CD4-positive, alpha-beta T cell treated with Interleukin-2 at 100 ng/mL for 4 hours (primary cell): ENCODE results near the gene MS4A18.

Experiments
- DNase-seq: peaks from one replicate; pipeline ENCODE4 v3.0.0-alpha.2; 2020; ENCODE audit warnings: low spot score

The MS4A18 gene

GRCh38 chr11:60766547-60766946 lies 42.0 kb downstream of the MS4A18 start:
- no peak for DNase-seq

GRCh38 chr11:60767388-60767811 lies 42.9 kb downstream of the MS4A18 start:
- DNase-seq = no peak

- no peak for DNase-seq
Measured at GRCh38 chr11:60768202-60768601, 43.7 kb downstream of the MS4A18 start.

- no peak for DNase-seq
Measured at GRCh38 chr11:60769273-60769672, 44.8 kb downstream of the MS4A18 start.

- no peak for DNase-seq
Measured at GRCh38 chr11:60769811-60770210, 45.3 kb downstream of the MS4A18 start.

- no peak for DNase-seq
Measured at GRCh38 chr11:60771146-60771545, 46.6 kb downstream of the MS4A18 start.

GRCh38 chr11:60771879-60772525 lies 47.5 kb downstream of the MS4A18 start:
- DNase-seq = no peak

GRCh38 chr11:60772666-60773065 lies 48.1 kb downstream of the MS4A18 start:
- DNase-seq = no peak

GRCh38 chr11:60774726-60775125 lies 50.2 kb downstream of the MS4A18 start:
- no peak for DNase-seq

- peak; percentile 82 for DNase-seq
Measured at GRCh38 chr11:60775420-60775961, 51.0 kb downstream of the MS4A18 start.

- no peak for DNase-seq
Measured at GRCh38 chr11:60776167-60776566, 51.6 kb downstream of the MS4A18 start.

- no peak for DNase-seq
Measured at GRCh38 chr11:60777106-60777505, 52.6 kb downstream of the MS4A18 start.

GRCh38 chr11:60777572-60777971 lies 53.1 kb downstream of the MS4A18 start:
- DNase-seq = no peak

GRCh38 chr11:60780065-60780464 lies 55.5 kb downstream of the MS4A18 start:
- DNase-seq = no peak

- no peak for DNase-seq
Measured at GRCh38 chr11:60780774-60781173, 56.3 kb downstream of the MS4A18 start.

- no peak for DNase-seq
Measured at GRCh38 chr11:60781286-60781980, 56.9 kb downstream of the MS4A18 start.

- no peak for DNase-seq
Measured at GRCh38 chr11:60781981-60782316, 57.4 kb downstream of the MS4A18 start.

GRCh38 chr11:60782393-60783140 lies 58.0 kb downstream of the MS4A18 start:
- no peak for DNase-seq

GRCh38 chr11:60783141-60783484 lies 58.6 kb downstream of the MS4A18 start:
- no peak for DNase-seq

- no peak for DNase-seq
Measured at GRCh38 chr11:60783911-60784310, 59.4 kb downstream of the MS4A18 start.

GRCh38 chr11:60785136-60785535 lies 60.6 kb downstream of the MS4A18 start, which contains the start of gene MS4A10:
MS4A10 (plus strand) TSS chr11:60785333; CDS start chr11:60790336, 5,003 bp downstream.
- DNase-seq = no peak

- no peak for DNase-seq
Measured at GRCh38 chr11:60785806-60786361, 61.4 kb downstream of the MS4A18 start.
